CD1c-positive myeloid dendritic cell (primary cell): ENCODE data around the gene KCNH3.

Experiments
- DNase-seq: peaks from one replicate; pipeline ENCODE4 v3.0.0-alpha.2; 2016; ENCODE audit errors: extremely low spot score

Gene KCNH3

GRCh38 chr12:49559011-49559675, 20.3 kb downstream of the KCNH3 start:
- no peak for DNase-seq

- DNase-seq = no peak
These were observed 21.9 kb downstream of the KCNH3 start for GRCh38 chr12:49560695-49561094.

GRCh38 chr12:49562233-49562632, 23.4 kb downstream of the KCNH3 start:
- no peak for DNase-seq

GRCh38 chr12:49562831-49563230, 24.0 kb downstream of the KCNH3 start:
- no peak for DNase-seq

- no peak for DNase-seq
These were observed 25.3 kb downstream of the KCNH3 start for GRCh38 chr12:49563951-49564685.

- DNase-seq = no peak
These were observed 26.0 kb downstream of the KCNH3 start for GRCh38 chr12:49564686-49565405.

GRCh38 chr12:49565406-49566265, 26.8 kb downstream of the KCNH3 start:
- DNase-seq = no peak

- DNase-seq = no peak
These were observed 27.5 kb downstream of the KCNH3 start for GRCh38 chr12:49566361-49566760.

- no peak for DNase-seq
These were observed 28.4 kb downstream of the KCNH3 start for GRCh38 chr12:49567302-49567610.

- peak; percentile 96 for DNase-seq
These were observed 29.0 kb downstream of the KCNH3 start, which contains the start of gene MCRS1 for GRCh38 chr12:49567611-49568441. MCRS1 (minus strand) TSS chr12:49568142; CDS start chr12:49566731, 1,411 bp downstream.

- DNase-seq = peak; percentile 14
These were observed 29.8 kb downstream of the KCNH3 start for GRCh38 chr12:49568442-49569162.

- DNase-seq = no peak
These were observed 38.9 kb downstream of the KCNH3 start for GRCh38 chr12:49577589-49578315.

- DNase-seq = no peak
These were observed 39.8 kb downstream of the KCNH3 start for GRCh38 chr12:49578471-49579112.

- DNase-seq = peak; percentile 66
These were observed 42.0 kb downstream of the KCNH3 start for GRCh38 chr12:49580572-49581535.

GRCh38 chr12:49582201-49582600, 43.4 kb downstream of the KCNH3 start:
- DNase-seq = no peak

- no peak for DNase-seq
These were observed 44.0 kb downstream of the KCNH3 start for GRCh38 chr12:49582850-49583249.

GRCh38 chr12:49583366-49584094, 44.7 kb downstream of the KCNH3 start:
- no peak for DNase-seq
